ENCODE measurements around the gene TXNRD1.
"Not testable (repeated sequence)": the region's sequence is repeated elsewhere in the genome, so short reads cannot be mapped to it uniquely, and the experiment has no call there.

Gene TXNRD1

DNA sequence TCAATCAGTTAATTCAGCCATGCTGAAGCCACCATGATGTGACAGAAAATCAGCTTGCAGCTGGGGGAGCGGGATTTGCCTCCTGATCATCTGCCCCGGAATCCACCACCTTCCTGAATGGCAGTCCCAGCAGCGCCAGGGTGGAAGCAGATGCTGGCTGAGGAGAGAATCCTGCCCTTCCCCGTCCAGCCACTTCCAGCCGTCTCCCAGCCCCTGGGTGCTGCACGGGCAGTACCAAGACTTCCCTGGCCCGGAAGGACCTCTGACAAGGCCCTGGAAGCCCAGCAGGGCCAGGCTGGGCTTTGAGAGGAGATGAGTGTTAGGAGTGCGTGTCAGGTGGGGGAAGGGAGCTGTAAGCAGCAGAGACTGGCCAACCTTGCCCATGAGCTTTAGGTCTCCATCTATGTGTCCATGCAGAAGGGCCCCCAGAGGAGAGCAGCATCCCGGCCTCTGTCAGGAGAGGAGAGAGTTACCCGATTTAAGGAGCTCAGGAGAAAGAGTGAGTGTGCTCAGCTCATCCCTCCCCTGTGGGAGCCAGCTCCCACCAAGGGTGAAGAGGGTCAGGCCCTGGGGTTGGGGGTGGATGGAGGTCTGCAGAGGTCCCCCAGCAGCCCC lies 157.2 kb downstream of the TXNRD1 start:
- DNase-seq (ENCODE audit: low read depth) = no peak

- no peak for DNase-seq (ENCODE audit: low read depth)
Observed at GRCh38 chr12:104374071-104374470, 158.5 kb downstream of the TXNRD1 start.

DNA sequence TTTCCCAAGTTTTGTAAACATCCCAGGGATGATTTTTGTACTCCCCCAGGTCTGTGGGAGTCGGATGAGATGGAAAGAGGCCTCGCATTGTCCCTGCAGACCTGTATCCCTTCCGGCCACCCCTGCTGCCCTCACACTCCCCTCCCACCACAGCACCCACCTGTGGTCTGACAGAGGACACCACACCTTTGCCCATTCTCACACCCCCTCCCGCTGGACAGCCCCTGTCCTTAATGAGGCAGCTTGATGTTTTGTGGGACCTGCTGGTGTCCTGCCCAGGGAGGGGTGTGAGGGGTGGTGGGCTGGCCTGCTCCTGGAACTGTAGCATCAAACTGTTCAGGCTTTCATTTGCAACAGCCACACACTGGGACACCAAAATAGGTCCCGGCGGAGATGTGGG lies 159.2 kb downstream of the TXNRD1 start:
- no peak for DNase-seq (ENCODE audit: low read depth)

- DNase-seq (ENCODE audit: low read depth) = no peak
Observed at GRCh38 chr12:104375775-104376174, 160.2 kb downstream of the TXNRD1 start.

- DNase-seq (ENCODE audit: low read depth) = no peak
Observed at GRCh38 chr12:104376650-104377513, 161.3 kb downstream of the TXNRD1 start.

GRCh38 chr12:104377514-104377812 lies 161.9 kb downstream of the TXNRD1 start:
- no peak for DNase-seq (ENCODE audit: low read depth)

DNA sequence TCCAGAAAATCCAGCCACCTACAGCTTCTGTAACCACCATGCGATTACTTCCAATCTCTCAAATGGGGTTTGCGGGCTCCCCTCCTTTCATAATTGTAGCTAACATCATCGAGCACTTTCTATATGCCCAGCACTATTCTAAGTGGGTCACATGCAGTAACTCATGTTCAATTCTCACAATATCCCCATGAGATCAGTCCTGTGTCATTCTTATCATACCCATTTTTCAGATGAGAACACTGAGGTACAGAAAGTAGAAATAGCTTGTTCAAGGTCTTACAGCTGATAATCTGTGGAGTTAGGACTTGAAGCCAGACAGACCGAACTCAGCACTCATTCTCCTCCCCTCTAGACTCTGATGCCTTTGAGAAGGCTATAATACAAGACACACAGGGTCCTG lies 162.8 kb downstream of the TXNRD1 start:
- no peak for DNase-seq (ENCODE audit: low read depth)

DNA sequence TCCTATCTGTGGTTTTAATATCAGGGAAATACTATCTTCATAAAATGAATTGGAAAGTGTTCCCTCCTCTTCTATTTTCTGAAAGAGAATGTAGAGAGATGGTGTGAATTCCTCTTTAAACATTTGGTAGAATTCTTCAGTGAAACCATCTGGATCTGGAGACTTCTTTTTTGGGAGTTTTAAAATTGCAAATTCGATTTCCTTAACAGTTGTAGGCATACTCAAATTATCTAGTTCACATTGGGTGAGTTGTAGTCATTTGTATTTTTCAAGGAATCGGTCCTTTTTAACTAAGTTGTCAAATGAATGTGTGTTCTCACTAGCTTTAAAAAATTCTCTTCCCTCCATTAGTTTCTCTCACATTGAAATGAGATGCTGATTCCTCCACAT lies 165.8 kb downstream of the TXNRD1 start:
- DNase-seq (ENCODE audit: low read depth) = no peak

DNA sequence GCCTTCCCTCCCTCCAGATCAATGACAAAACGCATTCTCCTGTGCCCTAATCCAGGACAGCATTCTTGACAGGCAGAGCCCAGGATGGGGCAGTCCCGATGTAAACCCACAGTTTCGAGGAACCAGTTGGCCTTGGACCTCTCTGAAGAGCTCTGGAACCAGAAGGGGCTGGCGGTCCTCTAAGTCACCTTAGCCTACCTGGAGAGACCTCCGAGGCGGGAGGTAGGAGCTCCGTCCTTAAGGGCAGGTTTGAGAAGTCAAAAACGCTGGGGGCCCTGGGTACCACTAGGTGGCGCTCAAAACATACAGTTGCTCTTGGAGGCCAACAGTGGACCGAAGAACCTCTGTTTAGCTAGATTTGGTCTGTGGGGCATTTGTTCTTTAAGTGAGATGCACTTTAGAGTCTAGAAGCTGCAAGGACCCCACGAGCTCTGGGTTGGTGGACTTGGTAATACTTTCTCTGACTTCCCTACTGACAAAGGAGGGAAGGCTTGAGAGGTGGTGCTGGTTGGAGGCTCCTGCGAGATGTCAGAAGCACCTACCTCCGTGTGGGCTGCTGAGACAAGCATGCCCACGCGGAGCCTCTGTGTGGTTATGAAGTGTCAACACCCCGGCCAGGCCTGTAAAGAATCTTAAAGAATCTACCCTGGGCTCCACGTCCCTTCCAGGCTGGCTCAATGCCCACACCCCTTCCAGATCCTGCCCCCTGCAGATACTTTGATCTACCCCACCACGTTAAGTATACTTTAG lies 166.3 kb downstream of the TXNRD1 start:
- peak; percentile 56 for DNase-seq (ENCODE audit: low read depth)

DNA sequence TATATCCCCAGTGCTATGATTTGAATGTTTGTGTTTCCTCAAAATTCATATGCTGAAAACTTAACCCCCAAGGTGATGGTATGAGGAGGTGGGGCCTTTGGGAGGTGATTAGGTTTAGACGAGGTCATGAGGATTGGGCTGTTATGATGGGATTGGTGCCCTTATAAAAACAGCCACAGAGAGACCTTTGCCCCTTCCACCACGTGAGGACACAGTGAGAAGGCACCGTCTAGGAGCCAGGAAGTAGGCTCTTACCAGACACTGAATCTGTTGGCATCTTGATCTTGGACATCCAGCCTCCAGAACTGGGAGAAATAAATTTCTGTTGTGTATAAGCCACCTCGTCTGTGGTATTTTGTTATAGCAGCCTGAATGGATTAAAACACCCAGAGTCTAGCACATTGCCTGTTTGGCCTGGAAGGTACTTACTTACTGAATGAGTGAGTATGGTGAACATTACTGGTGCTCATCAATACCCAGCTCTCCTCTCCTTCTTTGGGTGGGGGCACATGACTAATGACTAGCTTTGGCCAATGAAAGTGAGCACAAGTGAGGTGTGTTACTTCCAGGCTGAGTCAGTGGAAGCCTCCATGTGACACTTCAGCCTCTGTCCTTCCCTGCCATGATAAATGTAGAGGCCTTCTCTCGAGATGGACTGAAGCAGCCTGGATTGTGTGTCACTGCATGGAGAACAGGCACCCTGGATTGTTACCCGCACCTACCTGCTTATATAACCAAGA lies 168.7 kb downstream of the TXNRD1 start:
- DNase-seq (ENCODE audit: low read depth) = no peak

GRCh38 chr12:104385510-104385909 lies 169.9 kb downstream of the TXNRD1 start:
- no peak for DNase-seq (ENCODE audit: low read depth)

GRCh38 chr12:104386461-104386860 lies 170.9 kb downstream of the TXNRD1 start:
- no peak for DNase-seq (ENCODE audit: low read depth)

DNA sequence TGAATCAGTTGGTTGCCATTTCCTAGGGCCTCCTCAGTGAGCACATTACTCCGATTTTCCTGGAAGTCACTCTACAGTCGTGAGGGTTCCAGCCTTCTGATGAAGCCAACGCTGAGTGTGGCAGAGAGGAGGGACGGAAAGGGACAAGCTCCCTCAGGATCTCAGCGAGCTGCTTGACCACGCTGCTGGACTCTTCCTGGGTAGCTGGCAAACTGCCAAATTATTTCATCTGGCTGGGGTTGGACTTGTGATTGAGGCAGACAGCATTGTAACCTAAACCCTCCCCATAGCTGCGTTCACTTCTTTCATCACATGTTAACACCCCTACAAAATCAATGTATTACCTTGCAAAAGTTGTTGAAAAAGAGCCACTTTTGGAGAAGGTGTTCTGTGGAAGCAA lies 171.6 kb downstream of the TXNRD1 start:
- no peak for DNase-seq (ENCODE audit: low read depth)

DNA sequence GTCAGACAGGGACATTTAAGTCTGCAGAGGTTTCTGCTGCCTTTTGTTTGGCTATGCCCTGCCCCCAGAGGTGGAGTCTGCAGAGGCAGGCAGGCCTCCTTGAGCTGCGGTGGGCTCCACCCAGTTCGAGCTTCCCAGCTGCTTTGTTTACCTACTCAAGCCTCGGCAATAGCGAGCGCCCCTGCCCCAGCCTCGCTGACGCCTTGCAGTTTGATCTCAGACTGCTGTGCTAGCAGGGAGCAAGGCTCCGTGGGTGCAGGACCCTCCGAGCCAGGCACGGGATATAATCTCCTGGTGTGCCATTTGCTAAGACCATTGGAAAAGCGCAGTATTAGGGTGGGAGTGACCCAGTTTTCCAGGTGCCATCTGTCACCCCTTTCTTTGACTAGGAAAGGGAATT lies 178.5 kb downstream of the TXNRD1 start:
- DNase-seq (ENCODE audit: low read depth) = not testable (repeated sequence)

Data from stimulated activated CD8-positive, alpha-beta memory T cell treated with anti-CD3 and anti-CD28 coated beads, Interleukin-12 subunit alpha, Interleukin-12 subunit beta, amount 100 ng/mL, for 4 hours (primary cell).